ENCODE measurements around the gene HSBP1.

- TF ChIP-seq, protein P1, sequence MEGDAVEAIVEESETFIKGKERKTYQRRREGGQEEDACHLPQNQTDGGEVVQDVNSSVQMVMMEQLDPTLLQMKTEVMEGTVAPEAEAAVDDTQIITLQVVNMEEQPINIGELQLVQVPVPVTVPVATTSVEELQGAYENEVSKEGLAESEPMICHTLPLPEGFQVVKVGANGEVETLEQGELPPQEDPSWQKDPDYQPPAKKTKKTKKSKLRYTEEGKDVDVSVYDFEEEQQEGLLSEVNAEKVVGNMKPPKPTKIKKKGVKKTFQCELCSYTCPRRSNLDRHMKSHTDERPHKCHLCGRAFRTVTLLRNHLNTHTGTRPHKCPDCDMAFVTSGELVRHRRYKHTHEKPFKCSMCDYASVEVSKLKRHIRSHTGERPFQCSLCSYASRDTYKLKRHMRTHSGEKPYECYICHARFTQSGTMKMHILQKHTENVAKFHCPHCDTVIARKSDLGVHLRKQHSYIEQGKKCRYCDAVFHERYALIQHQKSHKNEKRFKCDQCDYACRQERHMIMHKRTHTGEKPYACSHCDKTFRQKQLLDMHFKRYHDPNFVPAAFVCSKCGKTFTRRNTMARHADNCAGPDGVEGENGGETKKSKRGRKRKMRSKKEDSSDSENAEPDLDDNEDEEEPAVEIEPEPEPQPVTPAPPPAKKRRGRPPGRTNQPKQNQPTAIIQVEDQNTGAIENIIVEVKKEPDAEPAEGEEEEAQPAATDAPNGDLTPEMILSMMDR (IDR thresholded peaks at IDR 0.05), result no peak
- TF ChIP-seq POLR2A (IDR thresholded peaks at IDR 0.05), result no peak
These were observed 10.5 kb downstream of the HSBP1 start for GRCh38 chr16:83818276-83818675.

Data from lower leg skin (tissue), 3 donors.